Stimulated activated CD4-positive, alpha-beta T cell treated with anti-CD3 and anti-CD28 coated beads, Interleukin-4, amount 100 ng/mL, for 24 hours (primary cell): ENCODE data around the gene NAT14.

ENCODE experiments used
- DNase-seq: peaks from one replicate; pipeline ENCODE4 v3.0.0-alpha.2; 2020

The NAT14 gene

DNA sequence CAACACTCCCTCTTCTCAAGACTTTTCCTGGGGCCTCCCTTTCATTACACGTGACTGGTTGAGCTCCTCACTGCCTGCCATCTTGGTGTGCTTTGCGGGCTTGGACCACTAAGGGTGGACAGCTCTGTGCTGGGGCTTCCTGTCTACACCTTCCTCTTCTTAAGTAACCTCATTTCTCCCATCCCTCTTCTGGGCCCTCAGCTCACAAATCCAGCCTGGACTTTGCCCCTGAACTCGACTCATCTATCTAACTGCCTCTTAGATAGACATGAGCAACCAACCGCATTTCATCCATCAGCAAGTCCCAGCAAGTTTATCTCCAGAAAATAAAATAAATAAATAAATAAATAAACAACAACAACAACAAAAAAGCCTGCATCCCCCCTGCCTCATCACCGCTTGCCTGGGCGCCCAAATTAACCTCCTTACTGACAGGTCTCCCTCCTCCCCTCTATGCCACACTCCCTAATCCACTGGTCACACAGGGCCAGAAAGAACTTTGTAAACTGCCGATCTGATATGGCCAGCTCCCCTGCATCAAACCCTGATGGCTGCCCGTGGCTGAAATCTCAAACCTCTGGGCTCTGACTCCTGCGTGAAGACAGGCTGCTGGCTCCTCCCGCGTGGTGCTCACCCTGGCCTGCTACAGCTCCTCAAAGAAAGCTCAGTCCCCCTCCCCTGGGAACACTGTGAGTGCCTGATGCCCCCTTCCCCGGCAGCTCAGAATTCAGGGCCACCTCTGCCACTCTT is 31.3 kb upstream of the NAT14 start:
- DNase-seq = no peak

DNA sequence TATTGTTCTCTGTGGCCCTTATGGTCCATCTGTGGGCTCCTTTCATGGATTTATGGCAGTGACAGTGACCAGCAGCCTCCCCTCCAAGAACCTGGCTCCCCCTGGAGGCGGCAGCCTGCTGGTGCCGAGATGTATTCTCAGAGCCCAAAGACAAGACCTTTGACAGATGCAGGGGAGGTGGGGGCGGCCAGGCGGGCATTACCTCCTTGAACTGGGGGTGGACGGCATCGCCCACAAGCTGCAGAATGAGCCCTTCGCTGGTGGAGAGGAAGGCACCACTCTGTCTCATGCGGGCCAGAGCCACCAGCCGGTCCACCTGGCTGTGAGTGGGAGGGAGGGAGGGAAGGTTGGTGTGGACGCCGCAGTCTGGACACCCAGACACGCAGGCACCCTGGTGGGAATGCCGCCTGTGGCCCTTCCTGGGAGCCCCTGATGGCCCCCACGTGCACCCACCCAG is 30.2 kb upstream of the NAT14 start:
- peak; percentile 53 for DNase-seq

DNA sequence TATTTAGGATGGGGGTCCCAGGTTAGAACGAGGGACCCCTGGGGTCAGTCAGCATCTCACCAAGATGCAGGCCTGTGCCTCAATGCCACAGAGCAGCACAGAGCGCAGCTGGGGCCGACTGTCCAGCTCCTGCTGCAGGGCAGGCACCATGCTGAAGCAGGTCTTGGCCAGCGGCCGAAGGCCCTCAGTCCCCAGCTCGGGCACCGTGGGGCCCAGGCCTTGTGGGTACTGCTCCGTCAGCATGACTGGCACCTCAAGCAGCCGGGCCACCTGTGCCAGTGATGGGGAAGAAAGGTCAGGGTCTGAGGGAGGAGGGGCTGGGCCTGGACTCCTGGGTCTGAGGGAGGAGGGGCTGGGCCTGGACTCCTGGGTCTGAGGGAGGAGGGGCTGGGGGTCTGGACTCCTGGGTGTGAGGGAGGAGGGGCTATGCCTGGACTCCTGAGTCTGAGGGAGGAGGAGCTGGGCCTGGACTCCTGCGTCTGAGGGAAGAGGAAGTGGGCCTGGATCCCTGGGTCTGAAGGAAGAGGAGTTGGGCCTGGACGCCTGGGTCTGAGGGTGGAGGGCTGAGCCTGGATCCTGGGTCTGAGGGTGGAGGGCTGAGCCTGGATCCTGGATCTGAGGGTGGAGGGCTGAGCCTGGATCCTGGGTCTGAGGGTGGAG is 29.3 kb upstream of the NAT14 start:
- no peak for DNase-seq

DNA sequence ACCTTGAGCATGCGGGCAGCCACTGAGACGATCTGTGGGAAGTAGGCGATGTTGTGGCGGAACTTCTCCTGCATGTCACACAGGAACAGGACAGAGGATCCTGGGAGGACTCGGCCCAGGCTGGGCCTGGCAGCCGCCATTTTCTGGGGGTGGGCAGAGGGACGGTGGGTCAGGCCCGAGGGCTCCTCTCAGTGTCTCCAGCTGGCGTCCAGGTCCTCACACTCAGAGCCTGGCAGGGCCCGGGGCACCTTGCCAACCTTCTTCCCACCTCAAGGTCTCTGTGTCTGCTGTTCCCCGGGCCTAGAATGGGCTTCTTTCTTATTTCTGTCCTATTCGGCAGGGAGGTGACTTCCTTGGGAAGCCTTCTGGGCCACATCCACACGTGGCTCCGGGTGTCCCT is 28.6 kb upstream of the NAT14 start:
- DNase-seq = no peak

DNA sequence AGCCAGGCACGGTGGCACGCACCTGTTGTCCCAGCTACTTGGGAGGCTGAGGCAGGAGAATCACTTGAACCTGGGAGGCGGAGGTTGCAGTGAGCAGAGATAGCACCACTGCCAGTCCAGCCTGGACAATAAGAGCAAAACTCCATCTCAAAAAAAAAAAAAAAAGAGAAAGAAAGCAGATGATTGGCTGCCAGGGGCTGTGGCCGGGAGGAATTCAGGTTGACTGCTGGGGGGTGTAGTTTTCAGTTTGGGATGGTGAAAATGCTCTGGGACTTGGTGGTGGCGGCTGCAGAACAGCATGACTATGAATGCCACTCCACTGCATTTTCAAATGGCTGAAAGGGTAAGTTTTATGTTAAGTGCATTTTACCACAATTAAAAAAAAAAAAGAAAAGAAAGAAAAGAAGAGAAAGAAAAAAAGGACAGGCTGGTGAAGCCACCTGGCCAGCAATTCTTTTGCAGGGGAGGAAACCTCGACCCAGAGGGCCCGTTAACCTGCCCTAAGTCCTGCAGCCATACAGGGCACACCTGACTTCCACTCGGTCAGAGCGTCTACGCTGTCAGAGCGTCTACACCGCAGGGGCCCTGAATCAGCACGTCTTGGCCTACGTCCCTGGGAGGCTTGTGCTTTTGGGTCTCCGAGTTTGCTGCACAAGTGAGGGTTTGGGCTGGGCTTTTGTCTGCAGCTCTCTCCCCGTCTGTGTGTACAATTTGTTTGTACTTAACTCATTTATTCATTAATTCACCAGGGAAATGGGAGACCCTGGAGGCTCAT is 27.1 kb upstream of the NAT14 start:
- DNase-seq = no peak

DNA sequence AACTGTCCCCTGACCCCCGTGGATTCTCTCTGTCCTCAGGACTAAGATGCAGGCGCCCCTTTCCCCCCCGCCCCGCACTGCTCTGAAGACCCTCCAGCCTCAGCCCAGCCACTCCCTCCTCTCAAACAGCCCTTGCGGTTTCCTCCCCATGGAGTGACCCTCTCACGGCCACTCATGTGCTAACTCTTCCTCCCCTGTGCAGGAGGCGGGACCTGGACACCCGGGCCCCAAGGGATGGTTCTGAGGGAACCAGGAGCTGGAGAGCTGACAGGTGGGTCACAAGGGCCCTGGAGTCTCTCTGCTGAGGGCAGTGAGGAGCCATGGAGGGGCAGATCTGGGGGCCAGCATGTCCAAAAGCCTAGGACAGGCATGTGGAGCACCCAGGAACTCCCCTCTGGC is 25.4 kb upstream of the NAT14 start:
- no peak for DNase-seq

DNA sequence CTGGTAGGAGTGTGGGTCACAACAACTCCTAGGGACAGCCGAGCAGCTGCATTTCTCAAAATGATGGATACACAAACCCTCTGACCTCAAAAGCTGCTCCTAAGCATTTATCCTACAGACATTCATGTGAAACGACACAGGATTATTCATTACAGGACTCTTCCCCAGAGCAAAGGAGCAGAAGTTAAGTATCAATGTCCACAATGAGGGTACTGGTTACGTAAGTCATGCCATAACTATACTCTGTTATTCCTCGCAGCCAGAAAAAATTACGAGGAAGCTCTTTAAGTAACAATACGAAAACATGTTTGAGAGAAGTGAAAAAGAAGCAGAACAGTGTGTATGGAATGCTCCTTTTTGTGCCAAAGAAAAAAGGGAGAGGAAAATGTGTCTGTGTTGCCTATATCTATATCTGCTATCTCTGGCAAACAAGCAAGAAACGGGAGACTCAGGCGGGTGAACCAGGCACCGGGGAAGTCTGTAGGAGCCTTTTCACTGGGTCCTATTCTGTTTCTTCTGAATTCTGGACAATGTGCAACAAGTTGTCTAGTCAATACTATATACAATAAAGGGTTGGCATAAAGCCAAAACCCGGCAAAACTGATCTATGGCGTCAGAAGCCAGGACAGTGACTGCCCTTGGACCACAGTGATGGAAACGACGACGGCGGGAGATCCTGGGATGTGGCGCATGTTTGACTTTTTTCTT is 24.9 kb upstream of the NAT14 start:
- no peak for DNase-seq

DNA sequence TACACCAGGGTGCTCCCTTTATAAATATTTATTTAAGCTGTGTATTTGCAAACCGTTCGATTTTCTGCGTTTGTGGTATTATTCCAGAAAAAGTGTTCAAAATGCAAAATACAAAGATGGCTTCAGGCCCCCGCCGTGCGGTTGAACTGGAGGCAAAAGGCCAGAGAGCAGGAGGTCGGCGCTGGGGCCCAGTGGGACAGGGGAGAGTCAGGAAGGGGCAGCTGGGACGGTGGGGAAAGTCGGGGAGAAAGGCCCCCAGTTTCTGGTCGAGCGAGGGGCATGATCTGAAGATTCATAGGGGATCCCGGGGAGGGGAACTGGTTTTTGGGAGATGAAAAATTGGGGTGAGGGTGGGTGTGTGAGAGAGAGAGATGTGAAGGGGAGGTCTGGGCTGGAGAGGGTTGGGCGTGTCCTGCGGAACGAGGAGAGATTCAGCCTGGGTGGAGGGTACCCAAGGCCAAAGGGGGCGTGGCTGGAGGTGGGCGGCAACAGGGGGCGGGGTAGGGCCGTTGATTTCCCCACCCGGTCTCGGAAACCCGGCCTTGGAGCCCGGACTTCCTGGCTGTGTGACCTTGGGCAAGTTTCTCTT is 24.2 kb upstream of the NAT14 start:
- DNase-seq = peak; percentile 43

DNA sequence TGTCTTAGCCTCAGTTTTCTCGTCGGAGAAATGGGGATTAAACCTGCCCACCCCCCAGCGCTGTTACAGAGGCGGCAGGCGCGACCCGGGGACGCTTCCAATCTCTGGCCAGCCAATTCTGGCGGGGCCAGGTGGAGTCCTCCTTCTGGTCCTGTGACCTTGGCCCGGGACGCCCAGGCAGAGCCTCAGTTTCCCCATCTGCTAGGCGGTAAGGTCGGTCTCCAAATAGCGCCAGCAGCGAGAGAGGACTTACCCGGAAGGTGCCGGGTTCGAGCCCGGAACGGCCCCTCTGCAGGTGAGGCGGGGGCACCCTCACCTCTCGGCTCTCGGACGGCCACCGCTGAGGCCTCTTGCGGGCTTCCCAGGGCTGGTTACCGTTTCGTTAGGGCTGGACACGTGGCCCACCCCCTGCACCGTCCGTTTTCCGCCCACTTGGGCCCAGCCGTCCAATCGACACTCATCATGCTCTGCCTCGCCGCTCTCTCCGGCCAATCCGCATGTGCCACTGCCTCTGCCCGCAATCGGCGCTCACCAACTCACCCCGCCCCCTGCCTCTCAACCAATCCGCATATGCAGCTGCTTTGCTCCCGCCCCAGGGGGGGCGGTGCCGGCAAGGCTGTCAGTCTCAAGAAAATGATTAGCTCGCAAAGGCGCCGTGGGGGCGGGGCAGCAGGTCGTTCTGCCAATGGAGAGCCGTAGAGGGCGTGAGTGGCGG is 23.6 kb upstream of the NAT14 start, which contains the start of gene ISOC2:
ISOC2 (minus strand) TSS at position 384 of the 715 bp plus-strand sequence. CDS start 5,156 bp downstream, outside the sequence.
- DNase-seq = peak; percentile 100

DNA sequence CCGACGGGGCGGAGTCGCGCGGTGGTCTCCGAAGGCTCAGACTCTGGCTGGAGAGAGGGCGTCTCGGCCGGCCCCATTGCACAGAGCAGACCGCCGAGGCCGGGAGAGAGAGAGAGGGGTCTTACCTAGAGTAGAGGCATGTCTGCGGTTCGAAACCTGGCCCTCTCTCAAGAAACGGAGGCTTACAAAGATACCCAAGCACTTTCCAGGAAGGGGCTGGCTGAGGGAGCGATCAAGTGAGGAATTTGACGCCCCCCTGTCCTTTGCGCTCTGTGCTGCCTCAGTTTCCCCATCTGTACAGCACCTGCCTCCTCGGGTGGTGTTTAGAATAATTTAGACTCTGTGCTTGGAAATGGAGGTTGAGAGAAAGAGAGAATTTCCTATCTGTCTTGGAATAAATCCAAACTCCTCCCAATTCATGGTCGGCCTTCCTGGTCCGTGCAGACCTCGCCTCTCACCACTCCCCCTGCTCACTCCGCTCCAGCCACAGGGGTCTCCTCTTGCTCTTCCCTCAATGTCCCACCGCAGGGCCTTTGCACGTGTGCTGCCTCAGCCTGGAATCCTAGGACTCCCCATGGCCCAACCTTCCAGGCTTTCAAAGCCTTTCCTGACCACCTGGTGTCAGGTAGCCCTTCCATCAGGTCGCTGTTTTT is 22.9 kb upstream of the NAT14 start:
- no peak for DNase-seq

DNA sequence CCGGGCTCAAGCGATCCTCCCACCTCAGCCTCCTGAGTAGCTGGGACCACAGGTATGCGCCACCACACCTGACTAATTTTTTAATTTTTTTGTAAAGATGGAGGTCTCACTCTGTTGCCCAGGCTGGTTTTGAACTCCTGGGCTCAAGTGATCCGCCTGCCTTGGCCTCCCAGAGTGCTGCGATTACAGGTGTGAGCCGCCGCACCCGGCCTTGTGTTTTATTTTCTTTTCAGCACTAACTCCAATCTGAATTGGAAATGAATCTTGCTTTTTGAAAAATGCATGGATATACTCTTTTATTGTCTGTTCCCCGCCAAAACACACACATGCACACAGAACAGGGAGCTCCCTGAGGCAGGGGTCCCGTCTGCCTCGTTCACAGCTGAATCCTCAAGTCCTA is 22.3 kb upstream of the NAT14 start:
- DNase-seq = no peak

DNA sequence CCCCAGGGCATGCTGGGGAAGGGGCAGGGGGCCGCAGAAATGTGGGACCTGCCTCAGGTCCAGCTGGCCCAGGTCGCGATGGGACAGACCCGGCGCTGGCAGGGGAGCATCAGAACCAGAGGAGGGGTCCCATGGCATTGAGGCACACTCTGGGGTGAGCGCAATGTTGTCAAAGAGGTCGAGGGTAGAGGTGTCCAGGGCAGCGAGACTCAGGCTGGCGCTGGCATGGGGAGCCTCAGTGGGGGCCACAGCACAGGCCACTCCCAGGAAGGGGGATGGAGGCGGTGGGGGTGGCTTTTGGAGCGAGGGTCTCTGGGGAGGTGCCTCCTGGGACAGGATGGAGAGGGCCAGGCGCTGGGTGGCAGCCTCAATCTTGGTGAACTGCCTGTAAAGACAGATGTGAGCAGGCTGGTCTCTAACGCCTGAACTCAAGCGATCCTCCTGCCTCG is 21.4 kb upstream of the NAT14 start:
- DNase-seq = no peak

DNA sequence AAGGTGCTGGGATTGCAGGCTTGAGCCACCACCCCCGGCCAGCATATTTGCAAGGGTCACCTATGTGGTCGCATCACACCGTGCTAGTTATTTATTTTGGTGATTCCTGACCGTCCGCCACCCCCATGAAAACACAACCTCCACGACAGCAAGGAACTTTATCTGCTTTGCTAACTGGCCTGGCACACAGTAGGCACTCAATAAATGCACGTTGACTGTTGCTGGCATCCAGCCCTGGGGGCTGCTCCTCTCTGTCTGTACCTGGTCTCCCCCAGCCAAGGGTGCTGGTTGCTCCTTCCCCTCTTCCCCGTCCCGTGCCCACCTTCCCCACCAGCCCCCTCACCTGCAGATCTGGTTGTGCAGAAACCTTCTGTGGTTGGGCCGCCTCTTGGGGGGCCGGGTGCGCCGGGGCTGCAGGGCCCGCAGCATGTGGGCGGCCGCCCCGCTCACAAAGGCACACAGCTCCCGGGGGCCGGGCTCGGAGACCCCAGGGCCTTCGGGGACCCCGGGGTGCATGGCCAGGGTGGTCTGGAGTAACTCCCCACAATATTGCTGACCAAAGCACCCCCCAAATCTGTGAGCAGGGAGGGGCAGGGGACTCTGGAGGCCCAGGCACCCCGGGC is 20.8 kb upstream of the NAT14 start:
- no peak for DNase-seq

DNA sequence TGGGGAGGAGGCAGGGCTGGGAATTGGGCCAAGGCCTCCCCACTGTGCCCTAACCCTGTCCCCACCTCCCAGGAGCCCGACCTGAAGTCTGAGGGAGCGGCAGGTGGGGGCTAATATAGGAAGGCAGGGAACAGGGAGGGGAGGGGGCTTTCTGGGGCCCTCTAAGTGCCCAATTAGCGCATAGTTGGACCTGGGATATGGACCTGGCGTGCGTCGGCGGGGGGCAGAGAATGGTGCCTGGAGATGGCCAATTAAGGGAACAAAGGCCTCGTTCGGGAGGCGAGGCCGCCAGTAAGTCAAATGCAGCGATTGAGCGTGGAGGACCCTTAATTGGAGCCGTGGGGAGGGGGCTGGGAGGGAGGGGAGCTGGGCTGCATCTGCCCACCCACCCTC is 20.3 kb upstream of the NAT14 start, which contains the start of gene C19orf85:
C19orf85 (minus strand) TSS at position 90 of the 393 bp plus-strand sequence. CDS start 197 bp downstream, outside the sequence.
- no peak for DNase-seq

DNA sequence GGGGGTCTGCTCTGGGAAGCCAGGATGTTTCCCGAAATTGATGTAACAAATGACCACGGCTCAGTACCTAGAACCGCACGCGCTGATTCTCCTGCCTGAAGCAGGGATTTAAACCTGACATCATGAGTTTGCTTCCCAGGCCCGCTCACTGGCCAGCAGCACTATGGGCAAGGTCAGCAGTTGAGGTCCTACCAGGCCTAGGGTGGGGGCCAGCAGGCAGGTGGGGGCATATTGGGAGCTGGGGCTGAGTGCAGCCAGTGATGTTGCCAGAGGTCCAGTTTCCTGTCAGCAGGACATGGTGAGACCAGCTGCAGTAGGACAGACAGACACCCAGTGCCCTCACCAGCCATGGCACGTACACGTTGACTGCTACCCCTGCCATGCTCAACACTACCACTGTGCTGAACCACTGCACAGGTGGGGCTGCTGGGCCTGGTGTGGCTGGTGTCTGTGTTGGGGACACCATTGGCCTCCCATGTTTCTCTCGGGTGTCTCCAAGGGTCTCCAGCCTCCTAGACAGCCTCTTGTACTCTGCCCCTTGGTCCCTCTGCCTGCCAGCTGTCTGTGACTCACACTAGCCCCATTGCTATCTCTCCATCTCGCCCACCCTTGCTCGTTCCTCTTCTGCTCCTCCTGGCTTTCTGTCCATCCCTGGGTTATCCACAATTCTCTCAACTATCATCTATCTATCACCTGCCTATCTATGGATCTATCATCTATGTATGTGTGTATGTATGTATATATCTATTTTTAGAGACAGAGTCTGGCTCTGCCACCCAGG is 19.3 kb upstream of the NAT14 start:
- no peak for DNase-seq

DNA sequence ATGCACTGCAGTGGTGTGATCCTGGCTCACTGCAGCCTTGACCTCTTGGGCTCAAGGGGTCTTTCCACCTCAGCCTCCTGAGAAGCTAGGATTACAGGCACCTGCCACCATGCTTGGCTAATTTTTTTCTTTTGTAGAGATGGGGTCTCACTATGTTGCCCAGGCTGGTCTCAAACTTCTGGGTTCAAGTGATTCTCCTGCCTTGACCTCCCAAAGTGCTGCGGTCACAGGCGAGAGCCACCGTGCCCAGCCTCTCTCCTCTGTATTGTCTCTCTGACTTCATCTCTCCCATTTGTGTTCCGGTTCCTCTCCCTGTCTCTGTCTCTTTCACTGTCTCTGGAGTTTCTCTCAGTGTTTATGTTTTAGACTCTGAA is 18.8 kb upstream of the NAT14 start:
- DNase-seq = no peak

DNA sequence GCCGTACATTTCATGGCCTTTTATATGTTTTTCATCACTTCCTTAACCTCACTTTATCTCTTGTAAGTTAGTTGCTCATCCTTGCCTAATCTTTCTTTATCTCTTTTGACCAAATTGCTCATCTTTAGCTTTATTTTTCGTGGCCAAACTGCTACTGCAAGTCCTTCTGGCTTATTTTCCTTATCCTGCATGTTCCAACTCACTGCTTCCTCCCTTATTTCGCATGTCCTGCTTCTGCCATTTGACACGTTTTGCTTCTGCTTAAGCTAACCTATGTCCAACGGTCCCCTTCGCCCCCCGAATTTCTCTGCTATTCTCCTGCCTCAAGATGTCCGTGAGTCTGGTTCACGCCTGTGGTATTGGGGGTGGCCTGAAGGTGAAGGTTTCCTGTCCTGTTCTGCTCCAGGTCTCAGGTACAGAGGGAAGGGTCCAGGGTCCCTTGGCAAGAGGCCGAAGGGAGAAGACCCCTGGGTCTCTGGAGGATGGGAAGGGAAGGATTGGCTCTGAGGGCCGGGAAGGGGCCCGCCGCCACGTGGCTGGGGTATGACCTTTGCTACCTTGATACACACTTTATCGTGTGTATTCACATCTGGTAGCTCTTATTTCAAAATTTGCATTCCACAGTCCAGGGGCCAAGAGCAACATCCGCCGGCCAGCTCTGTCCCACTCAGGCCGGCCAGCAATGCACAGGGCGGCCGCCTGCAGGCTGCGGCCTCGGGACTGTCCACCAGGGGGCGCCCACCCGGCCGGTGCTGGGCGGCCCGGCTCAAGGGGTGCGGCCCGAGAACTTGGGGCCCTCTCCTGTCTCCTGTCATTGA is 17.5 kb upstream of the NAT14 start:
- peak; percentile 72 for DNase-seq

DNA sequence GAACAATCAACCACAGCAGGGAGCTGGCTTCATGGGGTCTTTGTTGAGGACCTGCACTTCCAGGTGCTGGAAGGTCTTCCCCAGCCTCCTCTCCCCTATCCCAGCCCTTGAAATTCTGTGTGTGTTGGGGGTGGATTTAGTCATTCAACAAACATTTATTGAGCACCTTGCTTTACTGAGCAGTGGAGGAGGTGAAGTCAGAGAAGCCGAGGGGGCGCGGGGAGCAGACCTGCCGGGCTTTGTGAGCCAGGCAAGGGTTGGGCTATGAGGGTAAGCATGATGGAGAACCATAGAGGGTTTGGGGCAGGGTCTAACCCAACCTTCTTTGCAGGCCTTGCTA is 17.0 kb upstream of the NAT14 start:
- DNase-seq = no peak

DNA sequence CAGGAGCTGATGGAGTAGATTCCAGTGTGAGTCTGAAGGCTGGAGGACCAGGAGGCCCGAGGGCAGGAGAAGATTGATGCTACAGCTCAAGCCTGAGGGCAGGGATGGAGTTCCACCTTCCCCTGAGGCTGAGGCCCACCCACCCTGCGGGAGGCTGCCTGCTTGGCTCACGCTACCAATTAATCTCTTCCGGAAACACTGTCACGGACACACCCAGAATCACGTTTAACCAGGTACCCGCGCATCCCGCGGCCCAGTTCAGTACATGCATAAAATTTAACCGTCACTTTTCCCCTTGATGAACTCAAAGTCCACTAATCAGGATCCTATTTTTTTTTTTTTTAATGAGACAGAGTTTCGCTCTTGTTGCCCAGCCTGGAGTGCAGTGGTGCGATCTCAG is 13.7 kb upstream of the NAT14 start:
- no peak for DNase-seq
